CD14-positive monocyte (primary cell): ENCODE measurements around the gene EFCAB7. TPM values are rescaled to one million over a fixed set of nuclear protein-coding genes. Genes with fewer than 3 reads are reported as not detected.

Source experiments
- DNase-seq, 3 donors: peaks; one replicate each; pipeline ENCODE4 v3.0.0-alpha.2; 2011 to 2022
- H2AFZ ChIP-seq: 2 replicates; pipeline ENCODE4 v1.6.0; 2012; ENCODE audit warnings: mild to moderate bottlenecking, low read depth, low read length, inconsistent platforms; ENCODE audit not compliant: insufficient read depth, poor library complexity, severe bottlenecking
- H3K27ac ChIP-seq, 2 donors: 1 replicate in 1 of 2; 2 replicates in 1 of 2; pipeline ENCODE4 v1.5.1; 2012 to 2013; ENCODE audit warnings: low read length in 2 of 2, control low read depth in 1 of 2, inconsistent platforms in 1 of 2, low read depth in 1 of 2, mild to moderate bottlenecking in 1 of 2
- H3K27me3 ChIP-seq, 2 donors: one replicate each; pipeline versions ENCODE4 v1.6.0 to v1.6.1; 2011 to 2013; ENCODE audit warnings: low read length in 2 of 2; ENCODE audit not compliant: control insufficient read depth in 2 of 2, insufficient read depth in 2 of 2
- H3K36me3 ChIP-seq, 2 donors: replicated peaks in 1 of 2; 1 replicate in 1 of 2; 2 replicates in 1 of 2; pipeline versions ENCODE4 v1.5.1 to v1.6.1; 2012 to 2013; ENCODE audit warnings: low read length in 2 of 2, control low read depth in 1 of 2, inconsistent platforms in 1 of 2, mild to moderate bottlenecking in 1 of 2; ENCODE audit not compliant: insufficient read depth in 2 of 2, control insufficient read depth in 1 of 2
- H3K4me1 ChIP-seq, 2 donors: 1 replicate in 1 of 2; 2 replicates in 1 of 2; pipeline versions ENCODE4 v1.5.1 to v1.6.1; 2012 to 2013; ENCODE audit warnings: low read length in 2 of 2, control low read depth in 1 of 2, inconsistent platforms in 1 of 2, mild to moderate bottlenecking in 1 of 2, moderate library complexity in 1 of 2; ENCODE audit not compliant: insufficient read depth in 2 of 2, control insufficient read depth in 1 of 2
- H3K4me2 ChIP-seq: replicated peaks from 2 replicates; pipeline ENCODE3; 2012; ENCODE audit warnings: low read length, moderate library complexity, mild to moderate bottlenecking; ENCODE audit not compliant: poor library complexity, severe bottlenecking; ENCODE audit errors: extremely low read depth
- H3K4me3 ChIP-seq, 3 experiments: fragments of 200-600 bp in 1 of 3; sonication (generic) in 1 of 3; replicated peaks in 1 of 3; 1 replicate in 2 of 3; 2 replicates in 1 of 3; pipeline ENCODE4 v1.5.1; 2011 to 2013; ENCODE audit warnings: low read length in 3 of 3, mild to moderate bottlenecking in 3 of 3, control low read depth in 2 of 3, low read depth in 2 of 3, inconsistent platforms in 1 of 3, moderate library complexity in 1 of 3
- H3K79me2 ChIP-seq: 2 replicates; pipeline ENCODE4 v1.6.0; 2012; ENCODE audit warnings: mild to moderate bottlenecking, control low read depth, inconsistent platforms, low read length, moderate library complexity; ENCODE audit not compliant: insufficient read depth
- H3K9ac ChIP-seq: 2 replicates; pipeline ENCODE4 v1.6.0; 2017; ENCODE audit warnings: low read length, mild to moderate bottlenecking; ENCODE audit not compliant: insufficient read depth, poor library complexity, severe bottlenecking
- H3K9me3 ChIP-seq, 2 donors: replicated peaks in 1 of 2; 1 replicate in 1 of 2; 2 replicates in 1 of 2; pipeline versions ENCODE4 v1.5.1 to v1.6.1; 2012 to 2013; ENCODE audit warnings: low read length in 2 of 2, control low read depth in 1 of 2; ENCODE audit not compliant: control insufficient read depth in 1 of 2, insufficient read depth in 1 of 2
- H4K20me1 ChIP-seq: 2 replicates; pipeline ENCODE4 v1.6.0; 2012; ENCODE audit warnings: mild to moderate bottlenecking, low read length, control low read depth, moderate library complexity; ENCODE audit not compliant: insufficient read depth
- H3K27ac Mint-ChIP-seq, 7 donors: one replicate each; pipeline ENCODE4 v1.8.0; 2020; ENCODE audit warnings: mild to moderate bottlenecking in 7 of 7, mixed read lengths in 7 of 7, moderate library complexity in 6 of 7, inconsistent platforms in 2 of 7
- H3K27me3 Mint-ChIP-seq, 3 donors: one replicate each; pipeline ENCODE4 v1.8.0; 2021 to 2022; ENCODE audit warnings: low read depth in 3 of 3, mild to moderate bottlenecking in 3 of 3, mixed read lengths in 3 of 3, moderate library complexity in 3 of 3, inconsistent platforms in 1 of 3
- H3K36me3 Mint-ChIP-seq, 2 donors: one replicate each; pipeline ENCODE4 v1.8.0; 2020; ENCODE audit warnings: mixed read lengths in 2 of 2, inconsistent platforms in 1 of 2, mild to moderate bottlenecking in 1 of 2
- H3K4me1 Mint-ChIP-seq: one replicate; pipeline ENCODE4 v1.8.0; 2020; ENCODE audit warnings: mild to moderate bottlenecking, mixed read lengths
- H3K4me3 Mint-ChIP-seq, 2 donors: one replicate each; pipeline ENCODE4 v1.8.0; 2020; ENCODE audit warnings: mild to moderate bottlenecking in 2 of 2, mixed read lengths in 2 of 2, moderate library complexity in 1 of 2
- H3K9me3 Mint-ChIP-seq, 7 donors: one replicate each; pipeline ENCODE4 v1.8.0; 2020 to 2022; ENCODE audit warnings: mixed read lengths in 7 of 7, mild to moderate bottlenecking in 6 of 7, moderate library complexity in 6 of 7, inconsistent platforms in 2 of 7
- CTCF ChIP-seq: fragments of 200-600 bp; IDR thresholded peaks from one replicate; pipeline ENCODE4 v1.8.0; 2022; ENCODE audit warnings: antibody characterized with exemption, mild to moderate bottlenecking
- WGBS: methylation state at CpG from one replicate; pipeline ENCODE4 v1.1.5; 2013; ENCODE audit warnings: missing lambda C conversion rate; ENCODE audit not compliant: insufficient coverage; 5-methylcytosine and 5-hydroxymethylcytosine counted together
- intact Hi-C, 2 donors: fragments of 100-400 bp; cut with micrococcal nuclease; formaldehyde crosslinking; loops; one replicate each; pipeline versions ENCODE4 v1.15.0 to v1.15.1; 2023
- polyA plus RNA-seq, 3 donors: library from polyadenylated mRNA; depleted of rRNA in 1 of 3; unstranded in 2 of 3; stranded (reverse) in 1 of 3; fragments of 300-500 nt in 2 of 3; fragments of >200 nt in 1 of 3; fragmentation: Illumina TruSeq in 2 of 3; gene quantifications; 1 replicate in 2 of 3; 2 replicates in 1 of 3; pipeline ENCODE4 v1.2.3, GENCODE V29; 2012 to 2021

EFCAB7 gene
- polyA plus RNA-seq, 3 donors: 0.37 to 2.2 (median 0.92) TPM

DNA sequence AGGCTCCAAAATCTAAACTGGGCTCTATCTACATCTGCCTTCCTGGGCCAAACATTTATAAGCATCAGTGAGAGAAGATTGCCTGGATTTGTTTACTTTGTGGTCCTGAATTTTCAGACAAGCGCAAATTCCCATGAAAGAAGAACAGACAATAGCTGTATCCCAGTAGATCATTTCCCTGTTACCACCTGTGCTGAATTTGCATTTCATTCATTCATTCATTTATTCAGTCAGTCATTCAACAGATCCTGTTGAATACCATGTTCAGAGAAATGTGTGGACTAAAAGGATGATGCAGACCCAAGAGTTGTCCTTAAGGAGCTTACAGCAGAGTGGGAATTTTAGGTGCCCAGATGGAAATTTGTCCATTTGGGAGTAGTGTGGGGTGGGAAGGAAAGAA lies 72.1 kb downstream of the EFCAB7 start:
- no peak overlapping the region for H3K9ac ChIP-seq
- peaks cover 0 to 4% (median 0%) of the 10 kb centered on the region in 7 donors for H3K9me3 Mint-ChIP-seq

GRCh38 chr1:63599799-63600198 lies 76.5 kb downstream of the EFCAB7 start:
- H3K36me3 ChIP-seq: no peaks in the 10 kb centered on the region
- no CpG with 5 or more reads among the region's 5 CpGs for WGBS
- DNase-seq: no peak
- no peak for TF ChIP-seq CTCF
- H3K9ac ChIP-seq: no peak overlapping the region
- no peak overlapping the region for H3K27ac ChIP-seq
- no peak overlapping the region for H3K4me2 ChIP-seq
- Mint-ChIP-seq H3K4me3 (no peak overlapping the region), H3K27me3 (no peaks in the 10 kb centered on the region), H3K9me3 (peaks cover 0 to 4% (median 0%) of the 10 kb centered on the region in 7 donors), H3K27ac (no peak overlapping the region), H3K36me3 (peaks cover 8 to 10% of the 10 kb centered on the region in 2 donors), H3K4me1 (peaks cover 21% of the 10 kb centered on the region)
- no peaks in the 10 kb centered on the region for H4K20me1 ChIP-seq
- H3K9me3 ChIP-seq: no peaks in the 10 kb centered on the region
- H2AFZ ChIP-seq: no peak overlapping the region
- H3K4me1 ChIP-seq: peaks cover under 1 to 3% of the 10 kb centered on the region in 2 donors
- intact Hi-C loops: no loop called here
- H3K79me2 ChIP-seq: peaks cover 42% of the 10 kb centered on the region
- no peaks in the 10 kb centered on the region for H3K27me3 ChIP-seq
- no peak overlapping the region for H3K4me3 ChIP-seq

More for the DNA sequence above, 72.1 kb downstream of the EFCAB7 start:
- Histone ChIP-seq H3K36me3 (no peaks in the 10 kb centered on the region), H3K4me2 (no peak overlapping the region), H2AFZ (no peak overlapping the region), H3K79me2 (peaks cover 52% of the 10 kb centered on the region), H3K27me3 (no peaks in the 10 kb centered on the region), H3K27ac (no peak overlapping the region), H3K9me3 (no peaks in the 10 kb centered on the region), H4K20me1 (no peaks in the 10 kb centered on the region), H3K4me1 (peaks cover 13 to 17% of the 10 kb centered on the region in 2 donors), H3K4me3 (no peak overlapping the region)
- Mint-ChIP-seq H3K4me3 (no peak overlapping the region), H3K36me3 (peaks cover 2 to 5% of the 10 kb centered on the region in 2 donors), H3K27ac (no peak overlapping the region), H3K27me3 (no peaks in the 10 kb centered on the region), H3K4me1 (peaks cover 29% of the 10 kb centered on the region)
- no peak for DNase-seq
- intact Hi-C loops: no loop called here
- no peak for TF ChIP-seq CTCF
- WGBS: no CpG with 5 or more reads among the region's 1 CpG
